Umbilical cord (tissue), 2 donors: ENCODE results near the gene ZNF582. TPM values are rescaled to one million over a fixed set of nuclear protein-coding genes. Genes with fewer than 3 reads are reported as not detected.

Experiments
- DNase-seq: peaks from one replicate; pipeline ENCODE4 v3.0.0-alpha.2; 2015; ENCODE audit warnings: low spot score
- total RNA-seq: library from RNA; depleted of rRNA; stranded (reverse); fragments of >200 nt; gene quantifications from one replicate; pipeline ENCODE4 v1.2.3, GENCODE V29; 2014; ENCODE audit warnings: low replicate concordance; ENCODE audit not compliant: insufficient read depth

ZNF582 gene
- 11.3 TPM for total RNA-seq

DNA sequence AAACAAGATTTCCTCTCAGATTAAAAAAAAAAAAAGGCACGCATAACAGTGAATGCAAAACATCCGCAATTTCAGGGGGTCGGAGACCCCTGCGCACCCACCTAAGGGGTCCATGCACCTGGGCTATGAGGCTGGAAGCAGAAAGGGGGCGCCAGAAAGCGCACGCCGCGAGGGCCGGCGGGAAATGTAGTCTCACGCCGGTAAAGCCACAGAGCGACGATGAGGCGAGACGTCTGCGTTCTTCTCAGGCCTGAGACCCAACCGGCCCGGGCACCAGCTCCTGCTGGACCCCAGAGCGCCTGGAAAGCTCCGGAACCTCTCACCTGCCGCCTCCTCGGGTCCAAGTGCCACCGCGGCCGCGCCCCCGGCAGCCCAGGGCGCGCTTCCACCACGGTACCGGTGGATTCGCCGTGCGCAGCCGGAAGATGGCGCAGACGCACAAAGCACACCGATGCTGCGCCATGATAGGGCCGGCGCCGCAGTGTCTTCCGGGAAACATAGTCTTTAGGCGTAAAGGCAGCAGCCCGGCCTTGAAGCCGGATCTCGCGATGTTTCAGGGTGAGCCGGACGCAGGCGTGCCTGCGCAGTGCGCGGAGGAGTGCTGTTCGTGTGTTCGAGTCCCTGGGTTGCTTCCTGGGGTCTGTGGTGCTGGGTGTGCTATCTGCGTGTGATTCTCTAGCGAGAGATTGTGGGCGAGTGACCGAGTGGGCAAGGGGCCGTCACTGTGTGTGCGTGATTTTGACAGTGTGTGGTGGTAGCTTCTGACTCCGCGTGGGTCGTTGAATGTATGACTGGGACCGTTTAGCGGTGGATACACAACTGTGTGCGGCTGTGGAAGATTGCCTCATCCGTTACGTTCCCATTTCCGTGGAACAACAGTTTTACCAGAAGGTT, at the start of gene ZNF582:
TSS of gene ZNF582 (minus strand) at position 416 of the 894 bp plus-strand sequence. CDS start 1,782 bp downstream, outside the sequence.
- peak; percentile 99 for DNase-seq

DNA sequence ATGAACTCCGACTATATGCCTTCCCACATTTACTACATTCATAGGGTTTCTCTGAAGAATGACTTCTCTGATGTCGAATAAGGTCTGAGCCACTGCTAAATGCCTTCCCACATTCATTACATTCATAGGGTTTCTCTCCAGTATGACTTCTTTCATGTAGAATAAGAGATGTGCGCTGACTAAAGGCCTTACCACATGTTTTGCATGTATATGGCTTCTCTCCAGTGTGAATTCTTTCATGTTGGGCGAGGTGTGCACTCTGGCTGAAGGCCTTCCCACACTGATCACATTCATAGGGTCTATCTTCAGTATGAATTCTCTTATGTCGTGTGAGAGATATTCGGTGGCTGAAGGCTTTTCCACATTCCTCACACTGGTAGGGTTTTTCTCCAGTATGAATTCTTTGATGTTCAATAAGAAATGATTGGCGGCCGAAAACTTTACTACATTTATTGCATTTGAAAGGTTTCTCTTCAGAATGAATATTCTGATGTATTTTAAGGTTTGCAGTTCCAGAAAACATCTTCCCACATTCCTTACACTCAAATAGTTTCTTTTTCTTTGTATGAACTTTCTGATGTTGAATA, 48.0 kb upstream of the ZNF582 start:
- no peak for DNase-seq

DNA sequence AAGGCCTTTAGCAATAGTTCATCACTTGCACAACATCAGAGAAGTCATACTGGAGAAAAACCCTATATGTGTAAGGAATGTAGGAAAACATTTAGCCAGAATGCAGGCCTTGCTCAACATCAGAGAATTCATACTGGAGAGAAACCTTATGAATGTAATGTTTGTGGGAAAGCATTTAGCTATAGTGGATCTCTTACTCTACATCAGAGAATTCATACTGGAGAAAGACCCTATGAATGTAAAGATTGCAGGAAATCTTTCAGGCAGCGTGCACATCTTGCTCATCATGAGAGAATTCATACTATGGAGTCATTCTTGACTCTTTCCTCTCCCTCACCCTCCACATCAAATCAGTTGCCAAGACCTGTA, 30.6 kb upstream of the ZNF582 start:
- no peak for DNase-seq

DNA sequence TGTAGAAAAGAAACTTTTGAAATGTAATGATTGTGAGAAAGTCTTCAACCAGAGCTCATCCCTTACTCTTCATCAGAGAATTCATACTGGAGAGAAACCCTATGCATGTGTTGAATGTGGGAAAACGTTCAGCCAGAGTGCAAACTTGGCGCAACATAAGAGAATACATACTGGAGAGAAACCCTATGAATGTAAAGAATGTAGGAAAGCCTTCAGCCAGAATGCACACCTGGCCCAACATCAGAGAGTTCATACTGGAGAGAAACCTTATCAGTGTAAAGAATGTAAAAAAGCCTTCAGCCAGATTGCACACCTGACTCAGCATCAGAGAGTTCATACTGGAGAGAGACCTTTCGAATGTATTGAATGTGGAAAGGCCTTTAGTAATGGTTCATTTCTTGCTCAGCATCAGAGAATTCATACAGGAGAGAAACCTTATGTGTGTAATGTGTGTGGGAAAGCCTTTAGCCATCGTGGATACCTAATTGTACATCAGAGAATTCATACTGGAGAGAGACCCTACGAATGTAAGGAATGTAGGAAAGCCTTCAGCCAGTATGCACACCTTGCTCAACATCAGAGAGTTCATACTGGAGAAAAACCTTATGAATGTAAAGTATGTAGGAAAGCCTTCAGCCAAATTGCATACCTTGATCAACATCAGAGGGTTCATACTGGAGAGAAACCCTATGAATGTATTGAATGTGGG, 30.1 kb upstream of the ZNF582 start:
- no peak for DNase-seq

DNA sequence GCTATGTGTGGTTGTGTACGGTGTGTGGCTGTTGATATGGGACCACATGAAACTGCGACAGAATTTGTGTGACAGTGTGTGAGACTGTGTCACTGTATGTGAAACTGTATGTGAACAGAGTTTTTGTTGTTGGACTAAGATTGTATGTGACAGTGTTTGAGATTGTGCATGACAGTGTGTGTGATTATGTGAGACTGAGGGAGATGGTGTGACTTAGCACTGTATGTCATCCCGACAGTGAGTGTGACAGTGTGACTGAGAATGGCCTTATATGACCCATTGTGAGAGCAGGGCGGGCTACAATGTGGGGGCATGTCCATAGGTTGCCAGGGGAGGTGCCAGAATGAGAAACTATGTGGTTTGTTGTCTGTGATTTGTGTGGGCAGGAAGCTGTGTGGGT, 11.7 kb upstream of the ZNF582 start:
- no peak for DNase-seq

DNA sequence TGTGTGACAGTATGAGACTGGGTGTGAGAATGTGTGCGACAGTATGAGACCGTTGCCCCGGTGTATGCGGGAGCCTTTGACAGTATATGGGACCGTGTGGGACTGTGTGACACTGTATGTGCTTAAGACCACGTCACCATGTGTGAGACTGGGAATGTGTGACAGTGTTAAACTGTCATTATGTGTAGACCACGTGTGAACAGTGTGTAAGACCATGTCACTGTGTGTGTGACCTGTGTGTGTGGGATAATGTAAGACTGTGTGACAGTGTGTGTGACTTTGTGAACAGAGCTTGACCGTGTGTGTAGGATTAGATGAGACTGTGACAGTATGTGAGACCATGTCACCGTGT, 11.3 kb upstream of the ZNF582 start:
- DNase-seq, result no peak

DNA sequence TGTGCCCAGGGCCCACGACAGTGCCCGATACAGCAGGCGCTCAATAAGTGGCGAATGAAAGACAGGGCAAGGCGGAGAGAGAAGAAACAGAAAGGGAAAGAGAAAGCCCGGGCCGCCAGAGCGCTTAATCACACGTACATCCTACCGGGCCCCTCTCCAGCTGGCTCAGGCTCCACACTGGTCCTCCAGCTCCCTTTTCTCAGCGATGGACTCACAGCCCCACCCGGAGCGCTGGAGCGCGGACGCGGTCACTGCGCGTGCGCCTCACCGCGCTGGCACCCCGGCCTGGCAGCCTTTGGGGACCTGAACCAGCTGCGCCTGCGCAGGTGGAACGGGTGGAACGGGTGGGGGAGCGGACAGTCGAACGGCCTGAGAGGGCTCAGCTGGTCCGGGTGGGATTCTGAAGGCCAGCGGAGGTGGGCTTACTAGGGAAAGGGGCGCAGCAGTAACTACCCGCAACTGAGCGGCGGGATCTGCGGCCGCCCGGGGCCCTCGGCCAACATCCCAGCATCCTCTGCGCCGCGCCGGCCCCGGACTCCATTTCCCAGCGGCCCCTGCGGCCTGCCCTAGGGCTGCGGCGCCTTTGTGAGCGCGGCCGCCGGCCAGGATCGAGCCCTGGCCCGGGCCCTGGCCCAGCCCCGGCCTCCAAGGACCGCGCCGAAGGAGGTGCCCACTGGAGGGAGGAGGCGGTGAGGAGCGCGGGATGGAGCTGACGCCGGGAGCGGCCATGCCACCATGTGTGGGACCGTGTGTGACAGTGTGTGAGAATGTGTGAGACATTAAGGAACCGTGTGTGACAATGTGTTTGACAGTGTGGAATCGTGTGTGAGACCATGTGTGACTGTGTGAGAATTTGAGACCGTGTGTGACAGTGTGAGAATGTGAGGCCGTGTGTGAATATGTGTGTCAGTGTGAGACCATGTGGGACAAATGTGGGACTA, 10.7 kb upstream of the ZNF582 start, which contains the start of gene ZNF583:
TSS of gene ZNF583 (plus strand) at position 569 of the 941 bp plus-strand sequence. CDS start 2,783 bp downstream, outside the sequence.
- DNase-seq, result peak; percentile 99

DNA sequence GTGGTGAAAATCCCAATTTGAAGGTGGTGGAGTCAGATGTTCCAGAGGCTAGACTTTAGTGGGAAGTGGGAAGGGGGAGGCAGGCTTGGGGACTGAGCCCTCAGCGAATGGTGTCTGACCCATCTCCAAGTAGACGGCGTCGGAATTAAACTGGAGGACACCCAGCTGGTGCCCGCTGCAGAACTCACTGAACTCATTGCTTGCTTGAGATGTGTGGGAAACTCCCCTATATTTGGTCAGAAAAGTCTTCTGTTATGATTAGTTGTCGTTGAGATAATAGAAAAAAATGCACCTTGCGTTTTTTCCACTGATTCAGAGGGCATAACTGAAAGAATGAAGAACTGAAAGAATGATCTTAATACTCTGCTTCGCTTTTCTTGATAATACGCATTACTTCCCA, 9.9 kb upstream of the ZNF582 start:
- no peak for DNase-seq

DNA sequence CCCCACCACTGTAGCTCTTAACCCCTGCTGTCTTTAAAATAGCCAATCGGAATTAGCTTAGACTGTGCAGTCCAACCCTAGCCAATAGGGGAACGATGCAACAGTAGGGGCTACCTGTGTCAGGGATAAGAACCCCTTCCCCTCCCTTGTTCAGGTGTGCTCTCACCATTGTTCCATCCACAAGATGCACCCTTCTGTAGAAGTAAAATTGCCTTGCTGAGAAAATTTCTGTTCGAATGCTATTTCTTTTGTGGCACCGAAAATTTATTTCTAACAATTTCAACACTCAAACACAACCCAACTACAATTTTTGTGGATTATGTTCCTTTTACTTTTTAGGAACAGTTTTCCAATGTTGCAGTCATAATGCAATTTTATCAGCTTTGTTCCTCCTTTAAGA, 7.2 kb upstream of the ZNF582 start:
- no peak for DNase-seq

DNA sequence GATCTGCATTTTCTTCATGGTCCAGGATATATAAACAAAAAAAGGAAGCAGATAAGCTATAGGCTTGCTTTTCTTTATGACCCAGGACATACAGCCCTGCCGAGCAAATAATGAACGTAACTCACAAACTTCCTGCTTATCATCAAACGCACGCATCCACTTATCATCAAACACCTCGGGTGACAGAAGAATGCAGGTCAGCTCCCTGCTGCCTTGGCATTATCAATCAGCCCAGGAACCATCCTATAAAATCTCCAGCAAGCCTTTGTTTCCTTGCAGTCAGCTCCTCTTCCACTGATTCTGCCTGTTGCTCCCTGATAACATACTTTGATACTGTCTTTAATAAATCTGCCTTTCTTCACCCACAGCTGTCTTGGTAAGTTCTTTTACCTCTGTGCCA, 5.5 kb upstream of the ZNF582 start:
- no peak for DNase-seq

DNA sequence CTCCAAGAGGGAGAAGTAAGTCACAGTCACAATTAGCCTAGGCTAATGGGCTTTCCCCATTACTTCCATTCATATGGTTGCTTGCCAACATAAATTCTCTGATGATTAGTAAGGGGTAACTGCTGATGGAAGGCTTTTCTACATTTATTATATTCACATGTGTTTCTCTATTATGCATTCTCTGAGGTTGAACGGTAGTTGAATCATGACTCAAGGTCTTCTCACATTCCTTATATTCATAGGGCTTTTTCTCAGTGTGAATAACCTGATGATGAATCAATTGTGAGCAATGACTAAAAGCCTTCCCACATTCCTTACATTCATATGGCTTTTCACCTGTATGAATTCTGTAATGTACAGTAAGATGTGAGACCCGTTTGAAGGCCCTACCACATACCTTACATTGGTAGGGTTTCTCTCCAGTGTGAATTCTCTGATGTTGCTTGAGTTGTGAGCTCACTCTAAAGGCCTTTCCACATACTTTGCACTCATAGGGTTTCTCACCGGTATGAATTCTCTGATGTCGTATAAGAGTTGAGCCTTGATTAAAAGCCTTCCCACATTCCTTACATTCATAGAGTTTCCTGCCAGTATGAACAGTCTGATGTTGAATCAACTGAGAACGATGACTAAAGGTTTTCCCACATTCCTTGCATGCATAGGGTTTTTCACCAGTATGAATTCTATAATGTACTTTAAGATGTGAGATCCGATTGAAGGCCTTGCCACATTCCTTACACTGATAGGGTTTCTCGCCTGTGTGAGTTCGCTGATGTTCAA, 9.3 kb downstream of the ZNF582 start:
- DNase-seq, result no peak

DNA sequence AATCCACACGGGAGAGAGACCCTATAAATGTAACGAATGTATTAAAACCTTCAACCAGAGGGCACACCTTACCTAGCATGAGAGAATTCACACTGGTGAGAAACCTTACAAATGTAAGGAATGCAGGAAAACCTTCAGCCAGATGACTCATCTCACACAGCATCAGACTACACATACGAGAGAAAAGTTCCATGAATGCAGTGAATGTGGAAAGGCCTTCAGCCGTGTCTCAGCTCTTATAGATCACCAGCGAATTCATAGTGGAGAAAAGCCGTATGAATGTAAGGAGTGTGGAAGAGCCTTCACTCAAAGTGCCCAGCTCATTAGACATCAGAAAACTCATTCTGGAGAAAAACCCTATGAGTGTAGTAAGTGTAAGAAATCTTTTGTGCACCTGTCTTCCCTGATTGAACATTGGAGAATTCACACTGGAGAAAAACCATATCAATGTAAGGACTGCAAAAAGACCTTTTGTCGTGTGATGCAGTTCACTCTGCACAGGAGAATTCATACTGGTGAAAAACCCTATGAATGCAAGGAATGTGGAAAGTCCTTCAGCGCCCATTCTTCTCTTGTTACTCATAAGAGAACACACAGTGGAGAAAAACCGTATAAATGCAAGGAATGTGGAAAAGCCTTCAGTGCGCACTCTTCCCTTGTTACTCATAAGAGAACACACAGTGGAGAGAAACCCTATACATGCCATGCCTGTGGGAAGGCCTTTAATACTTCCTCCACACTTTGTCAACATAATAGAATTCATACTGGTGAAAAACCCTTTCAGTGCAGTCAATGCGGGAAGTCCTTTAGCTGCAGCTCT, 16.0 kb downstream of the ZNF582 start:
- no peak for DNase-seq

DNA sequence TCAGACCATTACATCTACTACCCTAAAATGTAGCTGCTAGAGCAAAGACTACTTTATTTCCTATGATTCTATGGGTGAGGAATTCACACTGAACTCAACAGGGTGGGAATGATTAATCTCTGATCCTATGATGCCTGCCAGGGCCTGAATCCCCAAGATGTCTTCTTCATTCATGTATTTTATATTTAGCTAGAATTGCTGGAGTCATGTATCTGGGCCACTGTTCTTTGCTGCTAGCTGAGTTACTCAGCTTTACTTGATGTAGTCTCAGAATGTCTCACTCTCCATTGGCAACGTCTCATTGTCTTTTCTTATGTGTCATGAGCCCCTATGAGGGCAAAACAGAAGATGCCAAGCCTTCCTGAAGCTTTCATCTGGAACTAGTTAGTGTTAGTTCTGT, 21.1 kb downstream of the ZNF582 start:
- DNase-seq, result no peak

DNA sequence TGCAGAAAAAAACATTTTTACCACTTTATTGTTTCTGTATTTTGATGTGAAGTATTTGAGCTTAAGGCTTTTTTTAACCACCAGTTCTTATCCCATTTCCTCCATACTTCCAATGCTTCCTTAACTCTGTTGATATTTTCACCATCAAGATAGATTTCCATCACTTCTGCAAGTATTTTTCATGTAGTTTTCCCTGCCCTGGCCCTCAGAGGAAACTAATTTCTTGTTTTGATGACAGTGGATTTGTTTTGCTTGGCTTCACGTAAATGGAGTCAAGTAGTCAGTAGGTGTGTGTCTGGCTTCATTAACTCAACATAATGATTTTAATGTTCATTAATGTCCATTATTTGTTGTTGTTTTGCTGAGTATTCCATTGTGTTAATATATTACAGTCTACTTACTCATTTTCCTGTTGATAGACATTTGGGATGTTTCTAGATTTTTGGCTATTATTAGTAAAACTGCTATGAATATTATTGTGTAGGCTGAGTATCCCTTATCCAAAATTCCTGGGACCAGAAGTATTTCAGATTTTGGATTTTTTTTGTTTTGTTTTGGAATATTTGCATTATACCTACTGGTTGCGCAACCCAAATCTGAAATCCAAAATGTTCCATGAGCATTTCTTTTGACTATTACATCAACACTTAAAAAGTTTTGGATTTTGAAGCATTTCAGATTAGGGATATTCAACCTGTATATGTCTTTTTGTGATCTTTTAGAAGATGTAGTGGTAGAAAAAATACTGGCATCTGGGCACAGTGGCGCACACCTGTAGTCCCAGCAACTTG, 23.3 kb downstream of the ZNF582 start:
- no peak for DNase-seq

DNA sequence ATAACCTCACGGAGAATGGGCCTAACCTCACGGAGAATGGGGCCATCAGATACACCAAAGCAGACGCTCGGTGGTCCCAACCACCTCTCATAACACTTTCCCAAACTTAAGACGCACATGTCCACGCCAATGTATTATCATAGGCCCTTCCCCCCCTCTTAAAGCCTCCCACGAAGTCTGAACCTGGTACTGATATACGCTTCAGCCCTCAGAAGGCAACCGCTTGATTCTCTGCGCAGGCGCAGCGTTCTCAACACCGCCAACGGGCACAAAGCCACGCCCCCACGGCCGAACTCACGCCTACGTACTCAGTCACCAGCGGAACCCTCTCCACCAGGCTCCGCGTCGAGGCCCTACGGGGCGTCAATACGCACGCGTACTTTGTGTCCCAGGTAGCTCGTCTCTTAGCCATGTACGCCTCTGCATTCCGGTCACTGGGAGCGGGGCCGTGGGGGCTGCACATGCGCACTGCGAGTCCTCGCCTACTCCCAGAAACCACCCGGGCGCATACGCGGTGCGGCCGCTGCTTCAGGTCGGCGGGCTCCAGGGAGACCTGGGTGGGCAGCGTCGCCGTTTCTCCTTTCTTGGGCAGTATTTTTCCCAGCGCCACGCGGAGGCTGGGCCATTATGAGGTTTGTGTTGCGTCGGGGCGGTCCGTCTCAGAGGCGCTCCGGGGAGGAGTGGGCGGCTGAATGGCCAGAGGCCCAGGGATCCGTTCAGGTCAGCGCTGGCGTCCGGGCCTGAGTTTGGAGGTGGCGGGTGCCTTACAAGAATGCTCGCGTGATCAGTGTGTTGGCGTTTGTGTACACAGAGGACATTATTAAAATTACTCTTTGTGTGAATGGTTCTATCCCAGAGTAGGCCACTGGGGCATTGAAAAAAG, 25.3 kb downstream of the ZNF582 start:
- peak; percentile 98 for DNase-seq

DNA sequence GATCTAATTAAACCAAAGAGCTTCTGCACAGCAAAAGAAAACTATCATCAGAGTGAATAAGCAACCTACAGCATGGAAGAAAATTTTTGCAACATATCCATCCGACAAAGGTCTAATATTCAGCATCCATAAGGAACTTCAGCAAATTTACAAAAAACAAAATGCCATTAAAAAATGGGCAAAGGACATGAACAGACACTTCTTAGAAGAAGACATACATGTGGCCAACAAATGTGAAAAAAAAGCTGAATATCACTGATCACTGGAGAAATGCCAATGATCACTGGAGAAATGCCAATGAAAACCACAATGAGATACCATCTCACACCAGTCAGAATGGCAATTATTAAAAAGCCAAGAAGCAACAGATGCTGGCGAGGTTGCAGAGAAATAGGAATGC, 32.5 kb downstream of the ZNF582 start:
- no peak for DNase-seq

DNA sequence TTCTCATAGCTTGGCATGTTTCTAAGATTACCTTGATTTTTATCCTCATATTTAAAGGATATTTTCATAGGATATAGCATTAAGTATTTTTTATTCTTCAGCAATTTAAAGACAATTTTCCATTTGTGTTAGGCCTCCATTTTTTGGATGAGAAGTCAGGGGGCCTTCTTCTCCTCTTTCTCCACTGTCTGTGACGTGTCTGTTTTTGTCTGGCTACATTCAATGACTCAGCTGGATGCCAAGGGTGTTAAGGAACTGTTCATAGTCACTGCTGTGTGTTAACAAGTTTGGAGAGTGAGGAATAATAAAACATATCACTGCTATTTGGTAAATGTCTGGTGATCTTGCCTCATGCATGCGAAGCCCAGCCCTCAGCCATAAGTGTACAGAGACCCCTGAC, 36.4 kb downstream of the ZNF582 start:
- no peak for DNase-seq

DNA sequence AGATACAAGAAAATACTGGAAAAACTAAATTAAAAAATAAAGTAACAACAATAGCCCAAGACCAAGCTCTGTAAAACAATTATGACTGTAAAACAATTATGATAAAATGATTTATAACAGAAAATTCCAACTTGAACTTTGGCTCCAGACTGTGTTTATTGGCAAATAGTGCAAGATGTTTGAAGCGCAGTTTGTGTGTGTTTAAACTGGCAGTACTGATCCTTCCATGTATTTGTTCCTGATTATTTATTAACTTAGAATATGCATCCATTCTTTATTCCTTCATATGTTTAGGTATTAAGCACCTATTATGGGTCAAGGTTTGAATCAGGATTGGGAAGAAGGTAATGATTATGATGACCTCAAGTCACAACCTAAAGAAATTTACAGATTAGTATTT, 37.8 kb downstream of the ZNF582 start:
- DNase-seq, result no peak
